Breast epithelium (tissue), 4 donors: ENCODE measurements around the gene PXDN. TPM values are rescaled to one million over a fixed set of nuclear protein-coding genes. Genes with fewer than 3 reads are reported as not detected.

Source experiments
- DNase-seq, 2 donors: peaks; one replicate each; pipeline ENCODE4 v3.0.0-alpha.2; 2019; ENCODE audit warnings: low spot score in 2 of 2
- H3K27ac ChIP-seq, 2 donors: fragments of 200-600 bp; sonication (generic) in 1 of 2; one replicate each; pipeline ENCODE4 v1.5.1; 2016 to 2019; ENCODE audit warnings: mild to moderate bottlenecking in 1 of 2
- H3K27me3 ChIP-seq, 2 donors: fragments of 200-600 bp; sonication (generic) in 1 of 2; one replicate each; pipeline versions ENCODE4 v1.5.1 to v1.6.0; 2017 to 2019; ENCODE audit warnings: control low read depth in 1 of 2, mild to moderate bottlenecking in 1 of 2
- H3K36me3 ChIP-seq: fragments of 200-600 bp; one replicate; pipeline ENCODE4 v1.5.1; 2019
- H3K4me1 ChIP-seq, 2 donors: fragments of 200-600 bp; sonication (generic); one replicate each; pipeline ENCODE4 v1.5.1; 2016 to 2019; ENCODE audit warnings: control low read depth in 1 of 2
- H3K4me3 ChIP-seq, 3 donors: fragments of 200-600 bp; sonication (generic); 1 replicate in 2 of 3; 2 replicates in 1 of 3; pipeline ENCODE4 v1.5.1; 2016 to 2019; ENCODE audit warnings: mild to moderate bottlenecking in 3 of 3, moderate library complexity in 2 of 3
- H3K9me3 ChIP-seq, 2 donors: fragments of 200-600 bp; sonication (generic) in 1 of 2; one replicate each; pipeline ENCODE4 v1.5.1; 2016 to 2019; ENCODE audit warnings: control low read depth in 1 of 2
- CTCF ChIP-seq, 3 donors: fragments of 450-650 bp; IDR thresholded peaks; one replicate each; pipeline ENCODE4 v1.5.1; 2016 to 2017; ENCODE audit warnings: antibody characterized with exemption in 3 of 3, mild to moderate bottlenecking in 3 of 3, moderate library complexity in 3 of 3
- POLR2A ChIP-seq: fragments of 450-650 bp; IDR thresholded peaks from one replicate; pipeline ENCODE4 v1.6.1; 2016; ENCODE audit warnings: antibody characterized with exemption, mild to moderate bottlenecking, moderate library complexity
- POLR2AphosphoS5 ChIP-seq, 3 donors: sonication (generic); formaldehyde crosslinking; IDR thresholded peaks; one replicate each; pipeline ENCODE4 v1.6.1; 2017; ENCODE audit warnings: antibody characterized with exemption in 3 of 3
- intact Hi-C: fragments of 100-400 bp; cut with DNase I; formaldehyde crosslinking; loops from one replicate; pipeline ENCODE4 v1.15.1; 2023; ENCODE audit warnings: low total_unique reads
- total RNA-seq, 3 donors: library from RNA; depleted of rRNA; stranded (reverse); fragments of >200 nt; gene quantifications; one replicate each; pipeline ENCODE4 v1.1.0, GENCODE V29; 2016

The PXDN gene
- total RNA-seq, 3 donors from 2014 or later, result 42.4 to 108 (median 64.2) TPM

GRCh38 chr2:1731963-1732768 is 12.1 kb downstream of the PXDN start:
- intact Hi-C loops, result no loop called here
- peak in 2 of 3 donors; percentile 39 to 85 for TF ChIP-seq POLR2AphosphoS5 (IDR thresholded peaks at IDR 0.05)
- no peak for TF ChIP-seq CTCF (IDR thresholded peaks at IDR 0.05)
- no peak for DNase-seq
- H3K4me1 ChIP-seq, result peaks cover 3 to 6% of the 10 kb centered on the region in 2 donors
- no peaks in the 10 kb centered on the region for H3K27me3 ChIP-seq
- no peak overlapping the region for H3K4me3 ChIP-seq
- no peaks in the 10 kb centered on the region for H3K36me3 ChIP-seq
- H3K9me3 ChIP-seq, result peaks cover 0 to 7% of the 10 kb centered on the region in 2 donors
- peak overlapping the region; percentile 67 to 91 for H3K27ac ChIP-seq

- Histone ChIP-seq H3K4me1 (peaks cover 3 to 6% of the 10 kb centered on the region in 2 donors), H3K9me3 (peaks cover 0 to 7% of the 10 kb centered on the region in 2 donors), H3K27me3 (no peaks in the 10 kb centered on the region), H3K27ac (peak overlapping the region; percentile 67 to 91), H3K36me3 (no peaks in the 10 kb centered on the region), H3K4me3 (no peak overlapping the region)
- no peak for TF ChIP-seq POLR2AphosphoS5 (IDR thresholded peaks at IDR 0.05)
- no peak for DNase-seq
- intact Hi-C loops, result no loop called here
Observed at GRCh38 chr2:1731447-1731962, 12.8 kb downstream of the PXDN start.

GRCh38 chr2:1730015-1730927 is 14.0 kb downstream of the PXDN start:
- Histone ChIP-seq H3K4me3 (no peak overlapping the region), H3K4me1 (peaks cover 3 to 6% of the 10 kb centered on the region in 2 donors), H3K9me3 (peaks cover 0 to 1% of the 10 kb centered on the region in 2 donors), H3K27me3 (no peaks in the 10 kb centered on the region), H3K27ac (peak overlapping the region; percentile 67 to 91), H3K36me3 (no peaks in the 10 kb centered on the region)
- peak; percentile 17 to 51 for DNase-seq
- intact Hi-C loops, result no loop called here
- no peak for TF ChIP-seq CTCF (IDR thresholded peaks at IDR 0.05)
- peak in 1 of 3 donors; percentile 21 for TF ChIP-seq POLR2AphosphoS5 (IDR thresholded peaks at IDR 0.05)
- TF ChIP-seq POLR2A, result no peak

- Histone ChIP-seq H3K27ac (peak overlapping the region in 1 of 2 donors; percentile 61), H3K4me3 (no peak overlapping the region), H3K36me3 (no peaks in the 10 kb centered on the region), H3K27me3 (no peaks in the 10 kb centered on the region), H3K9me3 (no peaks in the 10 kb centered on the region), H3K4me1 (peaks cover 3 to 6% of the 10 kb centered on the region in 2 donors)
- TF ChIP-seq CTCF (IDR thresholded peaks at IDR 0.05) (no peak), POLR2A (no peak), POLR2AphosphoS5 (IDR thresholded peaks at IDR 0.05) (no peak)
- DNase-seq, result peak in 1 of 2 donors; percentile 6
- intact Hi-C loops, result no loop called here
Observed at GRCh38 chr2:1729242-1729641, 15.1 kb downstream of the PXDN start.

GRCh38 chr2:1728821-1729220 is 15.5 kb downstream of the PXDN start:
- peak overlapping the region in 1 of 2 donors; percentile 61 for H3K27ac ChIP-seq
- no peak for TF ChIP-seq POLR2A
- TF ChIP-seq CTCF (IDR thresholded peaks at IDR 0.05), result no peak
- TF ChIP-seq POLR2AphosphoS5 (IDR thresholded peaks at IDR 0.05), result no peak
- H3K27me3 ChIP-seq, result no peaks in the 10 kb centered on the region
- H3K4me3 ChIP-seq, result no peak overlapping the region
- H3K36me3 ChIP-seq, result no peaks in the 10 kb centered on the region
- DNase-seq, result peak; percentile 7 to 68
- no peaks in the 10 kb centered on the region for H3K9me3 ChIP-seq
- H3K4me1 ChIP-seq, result peaks cover 3 to 6% of the 10 kb centered on the region in 2 donors
- intact Hi-C loops, result no loop called here
